ENCODE measurements around the gene HCRT.

DNA sequence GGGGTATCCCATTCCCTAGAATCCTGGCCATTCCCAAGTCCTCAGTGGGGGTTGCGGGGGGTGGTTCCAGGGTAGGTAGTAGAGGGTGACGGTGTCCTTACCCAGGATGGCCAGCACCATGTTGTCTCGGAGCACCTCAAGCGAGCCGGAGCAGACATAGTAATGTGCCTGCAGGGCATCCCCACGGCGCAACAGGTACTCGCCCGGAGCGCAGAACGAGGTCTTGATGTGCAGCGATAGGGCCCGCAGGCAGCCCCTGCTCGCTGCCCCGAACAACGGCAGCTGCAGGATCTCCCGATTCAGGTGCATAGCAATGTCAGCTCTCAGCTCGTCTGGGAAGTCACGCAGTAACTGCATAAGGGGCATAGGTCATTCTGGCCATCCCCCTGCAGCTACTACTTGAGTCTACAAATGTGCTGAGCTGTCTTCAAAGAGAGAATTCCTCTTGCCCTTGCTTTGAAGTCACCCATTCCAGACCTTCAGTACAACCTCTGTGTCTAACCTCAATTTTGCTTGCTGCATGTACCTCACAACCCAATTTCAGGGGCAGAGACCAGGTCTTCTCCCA lies 19.0 kb downstream of the HCRT start:
- TF ChIP-seq GATA2 (IDR thresholded peaks at IDR 0.05; ENCODE audit: low read depth, low read length), result no peak
- TF ChIP-seq GATA3 (IDR thresholded peaks at IDR 0.05; ENCODE audit: low read depth, low read length), result no peak
